ENCODE data around the gene KSR1.
"Not testable (repeated sequence)": the region's sequence is repeated elsewhere in the genome, so short reads cannot be mapped to it uniquely, and the experiment has no call there.

KSR1 gene

GRCh38 chr17:27493088-27493487 is 36.8 kb downstream of the KSR1 start:
- no peak overlapping the region for H3K4me3 ChIP-seq (ENCODE audit: low read depth, low read length)

- H3K4me3 ChIP-seq (ENCODE audit: low read depth, low read length): no peak overlapping the region
These were observed 38.2 kb downstream of the KSR1 start for GRCh38 chr17:27494192-27495091.

GRCh38 chr17:27495460-27495859 is 39.2 kb downstream of the KSR1 start:
- H3K4me3 ChIP-seq (ENCODE audit: low read depth, low read length): no peak overlapping the region

GRCh38 chr17:27496005-27496404 is 39.8 kb downstream of the KSR1 start:
- H3K4me3 ChIP-seq (ENCODE audit: low read depth, low read length): no peak overlapping the region

DNA sequence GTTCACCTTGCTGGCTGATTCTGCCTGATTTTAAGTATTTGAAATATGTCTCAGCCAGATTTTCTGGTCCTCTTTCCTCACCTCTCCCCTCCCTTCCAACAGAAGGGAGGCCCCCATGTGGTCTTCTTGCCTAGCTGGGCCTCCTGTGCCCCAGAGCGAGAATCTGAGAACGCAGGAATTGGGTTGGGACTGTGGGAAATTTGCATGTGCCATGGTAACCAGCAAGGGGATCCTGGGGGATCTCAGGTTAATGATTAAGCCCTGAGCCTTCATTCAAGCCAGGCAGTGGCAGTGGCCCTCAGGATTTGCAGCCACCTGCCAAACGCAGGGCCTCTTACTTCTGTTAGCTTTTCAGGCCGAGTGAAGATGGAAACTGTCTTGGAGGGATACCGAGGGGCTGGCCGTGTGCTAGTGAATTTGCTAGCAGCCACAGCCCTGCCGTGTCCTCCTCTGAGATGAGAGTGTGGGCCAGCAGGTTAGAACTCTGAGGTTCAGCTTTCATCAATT is 40.2 kb downstream of the KSR1 start:
- H3K4me3 ChIP-seq (ENCODE audit: low read depth, low read length): no peak overlapping the region

GRCh38 chr17:27496971-27497370 is 40.7 kb downstream of the KSR1 start:
- H3K4me3 ChIP-seq (ENCODE audit: low read depth, low read length): no peak overlapping the region

- no peak overlapping the region for H3K4me3 ChIP-seq (ENCODE audit: low read depth, low read length)
These were observed 41.4 kb downstream of the KSR1 start for GRCh38 chr17:27497696-27498095.

DNA sequence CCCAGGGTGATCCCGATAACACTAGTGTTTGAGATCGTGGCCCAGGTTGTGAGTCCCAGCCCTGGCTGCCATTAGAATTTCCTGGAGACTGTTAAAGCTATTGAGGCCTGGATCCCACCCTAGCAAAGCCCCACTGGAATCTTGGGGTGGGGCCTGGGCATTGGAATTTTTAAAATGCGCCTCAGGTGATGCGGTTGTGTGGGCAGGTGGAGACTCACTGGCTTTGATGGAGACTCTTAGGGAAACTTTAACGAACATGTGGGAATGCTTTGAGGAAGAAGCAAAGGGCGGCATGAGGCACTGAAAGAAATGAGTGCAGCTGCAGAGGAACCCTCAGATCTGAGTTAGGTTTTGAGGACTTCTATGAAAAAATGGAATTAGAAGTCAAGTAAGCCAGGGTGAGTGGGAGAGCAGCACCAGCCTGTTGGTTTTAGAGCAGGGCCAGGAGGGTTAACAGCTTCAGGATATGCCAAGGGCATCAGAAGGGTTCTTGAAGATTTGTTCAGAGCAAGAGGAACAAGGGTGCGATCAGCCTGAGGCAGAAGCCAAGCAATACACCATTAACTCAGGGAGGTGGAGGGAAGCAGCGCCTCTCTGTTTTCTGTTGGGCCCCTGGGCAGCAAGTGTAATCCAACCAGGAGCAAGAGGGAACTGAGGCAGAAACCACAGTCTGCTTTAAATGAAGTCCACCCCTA is 42.5 kb downstream of the KSR1 start:
- no peak overlapping the region for H3K4me3 ChIP-seq (ENCODE audit: low read depth, low read length)

DNA sequence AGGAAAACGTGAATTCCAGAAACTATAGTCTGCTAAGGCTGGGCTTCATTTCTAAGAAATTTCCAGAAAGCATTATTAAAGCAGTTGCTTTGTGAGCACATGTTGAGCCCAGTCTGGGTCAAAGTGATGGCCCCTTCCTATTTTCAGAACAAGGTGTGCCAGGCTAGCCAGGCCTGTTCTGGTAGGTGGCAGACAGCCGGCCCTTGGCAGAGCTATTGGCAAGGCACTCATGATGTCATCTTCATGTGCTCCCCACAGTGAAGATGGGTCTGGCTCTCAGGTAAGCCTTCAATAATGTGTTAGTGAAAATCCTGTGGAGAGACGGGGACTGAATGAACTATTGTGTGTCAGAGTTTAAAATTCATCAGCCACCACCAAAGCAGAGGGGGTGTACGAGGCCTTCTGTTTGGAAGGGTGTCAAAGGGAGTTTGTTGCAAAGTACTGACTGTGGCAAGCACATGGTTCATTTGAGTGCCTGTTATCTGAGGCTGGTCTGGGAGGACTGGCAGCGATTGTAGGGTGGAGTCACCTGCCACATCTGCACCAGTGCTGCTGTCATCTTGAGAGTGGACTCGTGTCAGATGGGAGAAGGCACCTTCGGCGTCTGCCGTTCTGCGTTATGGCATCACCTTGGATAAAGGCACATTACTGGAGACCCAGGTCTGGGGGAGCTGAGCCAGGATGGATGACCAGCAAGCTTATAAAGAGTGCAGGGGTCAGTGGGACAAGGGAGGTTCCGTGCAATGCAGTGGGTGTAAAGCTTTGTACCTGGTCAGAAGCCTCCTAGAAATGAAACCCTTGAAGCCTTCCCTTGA is 43.4 kb downstream of the KSR1 start:
- no peak overlapping the region for H3K4me3 ChIP-seq (ENCODE audit: low read depth, low read length)

- H3K4me3 ChIP-seq (ENCODE audit: low read depth, low read length): not testable (repeated sequence)
These were observed 45.1 kb downstream of the KSR1 start for GRCh38 chr17:27501338-27501737.

DNA sequence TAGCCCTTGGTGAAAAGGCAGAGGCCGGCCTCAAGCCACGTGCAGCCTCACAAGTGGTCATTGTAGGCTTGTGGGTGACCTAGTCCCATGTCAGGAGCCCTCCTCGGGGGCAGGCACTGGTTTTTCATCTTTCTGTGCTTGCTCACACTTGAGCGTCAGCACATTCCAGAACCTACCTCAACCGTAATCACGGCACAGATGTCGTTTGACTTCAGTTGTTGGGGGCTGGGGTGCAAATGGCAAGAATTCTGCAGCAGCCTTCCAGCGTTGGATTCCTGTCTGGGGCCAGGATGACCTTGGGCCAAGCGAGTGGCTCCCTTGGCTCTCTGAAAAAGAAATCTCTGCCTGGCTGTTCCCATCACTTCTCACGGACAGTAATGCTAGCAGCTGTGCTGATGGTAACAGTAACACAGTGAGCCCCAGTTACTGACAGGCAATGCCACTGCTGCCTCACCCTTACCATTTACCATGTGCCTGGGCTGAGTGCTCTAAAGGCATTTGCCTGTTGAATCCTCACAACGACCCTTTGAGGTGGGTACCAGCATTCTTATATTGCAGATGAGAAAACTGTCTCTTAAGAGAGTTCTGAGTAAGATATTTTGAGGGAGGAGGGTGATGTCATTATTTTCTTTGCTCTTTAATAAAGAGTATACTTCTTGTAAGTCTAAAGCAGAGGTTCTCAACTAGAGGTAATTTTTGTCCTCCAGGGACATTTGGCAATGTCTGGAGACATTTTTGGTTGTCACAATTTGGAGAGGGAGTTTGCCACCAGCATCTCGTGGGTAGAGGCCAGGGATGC is 46.5 kb downstream of the KSR1 start:
- no peak overlapping the region for H3K4me3 ChIP-seq (ENCODE audit: low read depth, low read length)

- no peak overlapping the region for H3K4me3 ChIP-seq (ENCODE audit: low read depth, low read length)
These were observed 47.4 kb downstream of the KSR1 start for GRCh38 chr17:27503611-27504010.

DNA sequence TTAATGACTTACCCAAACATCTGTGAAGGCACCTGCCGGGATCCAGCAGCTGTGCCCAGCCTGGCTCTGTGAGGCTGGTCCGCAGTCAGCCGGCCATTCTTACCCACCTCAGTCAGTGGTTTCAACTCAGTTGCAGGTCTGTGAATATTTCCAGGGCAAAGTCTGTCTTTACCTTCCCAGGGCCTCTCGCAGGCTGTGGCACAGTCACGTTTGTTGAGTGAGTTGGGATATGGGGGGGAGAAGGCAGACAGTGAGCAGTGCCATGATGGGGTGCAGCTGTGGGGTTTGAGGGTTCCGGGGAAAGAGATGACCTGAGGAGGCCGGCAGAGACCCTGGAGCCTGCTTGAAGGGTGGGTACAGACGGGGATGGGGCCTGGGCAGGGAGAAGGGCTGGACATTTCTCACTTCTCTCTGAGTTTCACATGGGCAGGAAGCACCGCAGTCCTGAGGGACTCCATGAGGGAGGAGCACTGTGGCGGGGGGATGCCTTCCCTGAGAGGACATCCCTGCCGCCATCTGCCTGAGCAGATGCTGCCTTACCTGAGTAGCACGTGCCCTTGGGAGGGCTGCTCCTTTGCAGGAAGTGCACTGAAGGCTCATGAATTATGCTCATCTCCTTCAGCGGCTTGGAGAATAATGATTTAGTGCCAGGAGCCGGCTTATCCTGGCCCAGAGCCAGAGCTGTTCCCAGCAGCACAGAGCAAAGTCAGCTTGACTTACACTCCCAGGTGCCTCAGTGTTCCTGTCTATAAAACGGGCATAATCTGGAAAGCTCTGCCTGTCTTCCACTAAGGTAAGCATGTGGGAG is 48.1 kb downstream of the KSR1 start:
- no peak overlapping the region for H3K4me3 ChIP-seq (ENCODE audit: low read depth, low read length)

- no peak overlapping the region for H3K4me3 ChIP-seq (ENCODE audit: low read depth, low read length)
These were observed 50.3 kb downstream of the KSR1 start for GRCh38 chr17:27506348-27507218.

- H3K4me3 ChIP-seq (ENCODE audit: low read depth, low read length): no peak overlapping the region
These were observed 55.1 kb downstream of the KSR1 start for GRCh38 chr17:27511168-27511883.

DNA sequence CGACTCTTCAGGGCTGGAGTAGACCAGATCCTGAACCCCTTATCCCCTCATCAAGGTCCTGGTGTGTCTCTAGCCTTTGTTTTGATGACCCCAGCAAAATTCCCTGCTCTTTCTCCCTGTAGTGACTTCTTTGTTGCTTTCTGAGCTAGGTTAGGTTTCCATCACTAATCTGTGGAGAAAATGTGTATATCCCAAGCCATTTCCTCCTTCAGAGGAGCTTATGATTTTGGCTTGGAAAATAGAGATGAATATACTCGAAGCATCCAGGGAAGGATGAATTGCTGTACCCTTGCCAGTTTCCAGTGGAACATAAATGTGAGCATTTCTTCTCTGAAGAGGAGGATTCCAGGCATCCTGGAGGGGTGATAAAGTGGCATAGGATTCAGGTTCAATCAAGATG is 55.8 kb downstream of the KSR1 start:
- H3K4me3 ChIP-seq (ENCODE audit: low read depth, low read length): no peak overlapping the region

GRCh38 chr17:27512511-27513346 is 56.5 kb downstream of the KSR1 start:
- H3K4me3 ChIP-seq (ENCODE audit: low read depth, low read length): no peak overlapping the region
